WERI-Rb-1 (cell line): ENCODE data around the gene ARMC9.

Experiments used
- DNase-seq: peaks from one replicate; pipeline ENCODE4 v3.0.0-alpha.2; 2020
- H3K27ac ChIP-seq: fragments of 250-450 bp; sonication (Bioruptor Pico); 2 replicates; pipeline ENCODE4 v1.5.1; 2020; ENCODE audit warnings: mild to moderate bottlenecking, moderate library complexity
- H3K27me3 ChIP-seq: fragments of 250-450 bp; sonication (Bioruptor Pico); 2 replicates; pipeline ENCODE4 v1.5.1; 2021; ENCODE audit warnings: mild to moderate bottlenecking, low read depth, moderate library complexity; ENCODE audit not compliant: insufficient read depth, severe bottlenecking
- H3K36me3 ChIP-seq: fragments of 250-450 bp; sonication (Bioruptor Pico); 2 replicates; pipeline ENCODE4 v1.5.1; 2020; ENCODE audit warnings: mild to moderate bottlenecking, moderate library complexity
- H3K4me3 ChIP-seq: 2 replicates; pipeline ENCODE4 v1.5.1; 2011; ENCODE audit warnings: low read depth, mild to moderate bottlenecking, control low read depth, low read length
- H3K9me3 ChIP-seq: fragments of 250-450 bp; sonication (Bioruptor Pico); 2 replicates; pipeline ENCODE4 v1.5.1; 2021; ENCODE audit warnings: mild to moderate bottlenecking, moderate library complexity; ENCODE audit not compliant: severe bottlenecking
- TF ChIP-seq, protein P1 (sequence below): IDR thresholded peaks from 2 replicates; pipeline ENCODE4 v1.5.1; 2011; ENCODE audit warnings: low read depth, mild to moderate bottlenecking, control low read depth, inconsistent platforms, low read length

ARMC9 gene

DNA sequence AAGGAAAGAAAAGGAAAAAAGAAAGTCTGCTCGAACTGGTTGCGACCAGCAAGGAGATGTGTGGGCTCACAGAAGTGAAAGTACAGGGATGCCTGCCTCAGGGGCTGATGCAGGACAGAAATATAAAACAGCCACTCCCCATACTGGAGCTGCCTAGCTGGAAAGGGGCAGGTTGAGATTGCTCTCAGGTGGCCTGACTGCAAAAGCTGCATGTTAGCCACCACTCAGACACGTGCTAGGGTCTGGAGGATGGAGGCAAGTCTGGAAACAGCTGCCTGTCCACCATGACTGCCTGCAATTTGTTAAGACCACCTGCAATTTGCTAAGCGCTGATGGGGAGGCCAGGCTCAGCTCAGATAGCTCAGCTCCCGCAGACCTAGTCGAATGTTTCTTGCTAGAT lies 215.0 kb downstream of the ARMC9 start:
- TF ChIP-seq, protein P1, sequence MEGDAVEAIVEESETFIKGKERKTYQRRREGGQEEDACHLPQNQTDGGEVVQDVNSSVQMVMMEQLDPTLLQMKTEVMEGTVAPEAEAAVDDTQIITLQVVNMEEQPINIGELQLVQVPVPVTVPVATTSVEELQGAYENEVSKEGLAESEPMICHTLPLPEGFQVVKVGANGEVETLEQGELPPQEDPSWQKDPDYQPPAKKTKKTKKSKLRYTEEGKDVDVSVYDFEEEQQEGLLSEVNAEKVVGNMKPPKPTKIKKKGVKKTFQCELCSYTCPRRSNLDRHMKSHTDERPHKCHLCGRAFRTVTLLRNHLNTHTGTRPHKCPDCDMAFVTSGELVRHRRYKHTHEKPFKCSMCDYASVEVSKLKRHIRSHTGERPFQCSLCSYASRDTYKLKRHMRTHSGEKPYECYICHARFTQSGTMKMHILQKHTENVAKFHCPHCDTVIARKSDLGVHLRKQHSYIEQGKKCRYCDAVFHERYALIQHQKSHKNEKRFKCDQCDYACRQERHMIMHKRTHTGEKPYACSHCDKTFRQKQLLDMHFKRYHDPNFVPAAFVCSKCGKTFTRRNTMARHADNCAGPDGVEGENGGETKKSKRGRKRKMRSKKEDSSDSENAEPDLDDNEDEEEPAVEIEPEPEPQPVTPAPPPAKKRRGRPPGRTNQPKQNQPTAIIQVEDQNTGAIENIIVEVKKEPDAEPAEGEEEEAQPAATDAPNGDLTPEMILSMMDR: no peak
- Histone ChIP-seq H3K36me3 (no peaks in the 10 kb centered on the region), H3K27ac (no peak overlapping the region), H3K27me3 (no peaks in the 10 kb centered on the region), H3K9me3 (peaks cover 7% of the 10 kb centered on the region), H3K4me3 (no peak overlapping the region)
- no peak for DNase-seq

DNA sequence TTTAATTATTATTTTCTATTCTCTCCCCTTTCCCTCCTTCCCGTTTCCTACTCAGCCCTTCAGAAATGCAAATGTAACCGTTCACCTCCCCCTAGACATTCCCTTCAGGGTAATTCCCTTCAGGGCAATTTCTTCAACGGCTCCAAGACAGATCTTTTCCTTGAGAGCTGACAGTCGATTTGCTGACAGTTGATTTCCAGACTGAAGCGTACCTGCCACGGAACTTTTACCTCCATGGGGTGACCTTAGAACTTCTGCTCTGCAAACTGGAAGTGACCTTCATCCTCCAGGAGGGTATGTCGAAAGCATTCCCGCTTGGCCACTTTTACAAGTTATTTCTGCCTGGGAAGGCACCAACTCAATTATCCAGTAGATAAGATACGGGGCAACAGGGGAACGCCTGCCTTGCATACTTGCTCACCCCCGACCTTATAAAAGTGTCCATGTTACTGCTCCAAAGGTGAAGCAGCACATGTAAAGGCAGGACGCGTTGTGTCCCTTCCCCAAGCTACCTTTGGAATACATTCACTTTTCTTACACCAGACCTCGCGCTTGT lies 215.6 kb downstream of the ARMC9 start:
- DNase-seq: no peak

DNA sequence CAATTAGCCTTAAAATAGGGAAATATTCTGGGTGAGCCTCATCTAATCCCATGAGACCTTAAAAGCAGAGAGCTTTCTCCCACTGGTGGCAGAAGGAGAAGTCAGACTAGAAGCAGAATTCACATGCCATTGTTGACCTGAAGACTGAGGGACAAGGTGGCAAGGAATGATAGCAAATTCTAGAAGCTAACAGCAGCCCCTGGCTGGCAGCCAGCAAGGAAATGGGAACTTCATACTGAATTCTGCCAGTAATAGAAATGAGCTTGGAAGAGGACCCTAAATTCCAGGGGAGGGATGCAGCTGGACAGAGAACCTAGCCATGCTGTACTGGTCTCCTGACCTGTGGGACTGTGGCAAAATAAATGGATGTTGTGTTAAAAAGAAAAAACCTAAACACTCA lies 216.6 kb downstream of the ARMC9 start:
- Histone ChIP-seq H3K27ac (no peak overlapping the region), H3K9me3 (peaks cover 7% of the 10 kb centered on the region), H3K4me3 (no peak overlapping the region), H3K27me3 (no peaks in the 10 kb centered on the region), H3K36me3 (no peaks in the 10 kb centered on the region)
- no peak for DNase-seq
- TF ChIP-seq, protein P1: no peak

More for the DNA sequence above, 215.6 kb downstream of the ARMC9 start:
- TF ChIP-seq, protein P1: no peak
- no peaks in the 10 kb centered on the region for H3K36me3 ChIP-seq
- no peak overlapping the region for H3K4me3 ChIP-seq
- peaks cover 7% of the 10 kb centered on the region for H3K9me3 ChIP-seq
- H3K27ac ChIP-seq: no peak overlapping the region
- no peaks in the 10 kb centered on the region for H3K27me3 ChIP-seq

DNA sequence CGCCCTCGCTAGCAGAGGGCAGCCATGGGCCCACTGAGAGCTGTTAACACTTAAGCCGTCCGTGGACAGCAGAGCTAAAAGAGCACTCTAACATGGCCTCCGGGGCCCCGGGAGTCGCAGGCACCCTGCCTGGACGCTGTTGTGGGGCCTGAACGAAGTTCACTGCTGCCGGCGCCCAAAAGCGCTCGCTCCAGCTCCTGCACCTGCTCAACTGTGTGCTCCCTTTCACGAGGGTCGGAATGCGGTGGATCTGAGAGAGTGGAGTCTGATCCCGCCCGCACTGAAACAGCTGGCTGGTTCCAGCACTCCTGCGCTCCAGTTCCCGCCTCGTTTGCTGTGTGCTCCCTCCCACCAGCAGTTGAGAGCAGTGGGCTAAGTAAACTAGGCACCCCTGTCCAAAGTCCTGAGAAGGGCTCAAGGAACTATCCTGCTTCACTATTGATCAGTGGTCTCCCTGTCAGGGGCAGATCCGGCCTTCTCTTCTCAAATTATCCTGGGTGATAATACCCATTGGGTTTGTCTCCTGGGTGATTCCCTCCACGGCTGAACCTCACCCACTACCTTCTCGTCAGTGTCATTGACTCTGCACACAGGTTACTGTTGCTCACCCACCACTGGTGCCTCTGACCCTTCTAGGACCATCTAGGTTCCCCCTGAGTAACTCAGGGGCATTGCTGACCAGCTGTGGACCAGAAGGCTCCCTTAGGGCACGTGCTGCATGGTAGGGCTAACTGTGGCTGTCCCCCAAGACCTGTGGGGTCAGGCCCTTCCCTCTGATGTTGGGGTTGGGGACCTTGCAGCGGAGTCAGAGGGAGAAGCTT lies 220.6 kb downstream of the ARMC9 start:
- no peaks in the 10 kb centered on the region for H3K9me3 ChIP-seq
- H3K4me3 ChIP-seq: no peak overlapping the region
- TF ChIP-seq, protein P1: no peak
- no peaks in the 10 kb centered on the region for H3K36me3 ChIP-seq
- H3K27me3 ChIP-seq: no peaks in the 10 kb centered on the region
- H3K27ac ChIP-seq: no peak overlapping the region
- DNase-seq: no peak

DNA sequence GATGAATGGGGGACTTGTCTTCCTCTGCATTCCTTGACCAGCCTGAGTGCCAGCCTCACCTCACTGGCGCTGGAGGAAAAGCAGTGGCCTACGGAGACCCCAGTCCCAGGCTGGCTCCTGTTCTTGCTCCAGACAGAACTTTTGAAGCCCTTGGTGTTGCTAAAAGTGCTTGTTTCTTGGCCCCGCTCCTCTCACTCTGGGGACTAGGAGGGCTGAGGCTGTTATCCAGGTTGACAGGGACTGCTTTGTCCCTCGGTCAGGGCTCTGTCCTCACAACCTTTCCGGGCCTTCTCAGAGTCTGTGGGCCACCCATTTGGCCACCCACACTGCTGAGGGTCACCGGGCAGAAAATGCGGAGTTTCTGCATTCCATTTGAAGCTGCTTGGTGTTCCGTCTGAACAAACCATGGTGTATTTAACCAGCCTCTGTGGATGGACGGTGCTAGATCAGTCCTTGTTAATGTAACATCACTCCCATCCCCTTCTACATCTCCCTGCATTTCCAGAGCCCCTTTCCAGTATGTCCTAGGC lies 222.7 kb downstream of the ARMC9 start:
- Histone ChIP-seq H3K36me3 (no peaks in the 10 kb centered on the region), H3K9me3 (no peaks in the 10 kb centered on the region), H3K27ac (no peak overlapping the region), H3K27me3 (no peaks in the 10 kb centered on the region), H3K4me3 (no peak overlapping the region)
- TF ChIP-seq, protein P1: no peak
- no peak for DNase-seq
